Measurements from ENCODE around the gene BMP8A.

- no peak for TF ChIP-seq CTCF (conservative IDR thresholded peaks at IDR 0.05; ENCODE audit: low read length)
- TF ChIP-seq EZH2phosphoT487 (IDR thresholded peaks at IDR 0.05; ENCODE audit: borderline replicate concordance), result no peak
Observed at GRCh38 chr1:39533442-39533841, 42.0 kb downstream of the BMP8A start.
